Measurements from ENCODE around the gene HSPBP1. TPM values are rescaled to one million over a fixed set of nuclear protein-coding genes. Genes with fewer than 3 reads are reported as not detected.
A peak's percentile ranks its signal among the peaks of the same experiment; 100 is the strongest.

HSPBP1 gene
- polyA plus RNA-seq, 3 donors, result 12.3 to 17.0 (median 15.3) TPM

GRCh38 chr19:55304980-55305379, 25.1 kb upstream of the HSPBP1 start:
- no peaks in the 10 kb centered on the region for H3K27me3 ChIP-seq (ENCODE audit: control insufficient read depth in 2 of 2, insufficient read depth in 2 of 2, low read length in 2 of 2)
- no peaks in the 10 kb centered on the region for H4K20me1 ChIP-seq (ENCODE audit: insufficient read depth, low read length)
- H3K4me3 ChIP-seq (replicated peaks in 1 of 3; ENCODE audit: low read depth in 2 of 3, low read length in 3 of 3), result no peak overlapping the region
- Mint-ChIP-seq H3K27ac (no peak overlapping the region), H3K9me3 (peaks cover 0 to 11% (median 5%) of the 10 kb centered on the region in 7 donors), H3K36me3 (no peaks in the 10 kb centered on the region), H3K4me3 (no peak overlapping the region), H3K27me3 (ENCODE audit: low read depth in 3 of 3) (peaks cover 2 to 5% (median 2%) of the 10 kb centered on the region in 3 donors), H3K4me1 (peaks cover 13% of the 10 kb centered on the region)
- 91% methylated on average over 9 of the region's 14 CpGs for WGBS (ENCODE audit: insufficient coverage)
- H2AFZ ChIP-seq (ENCODE audit: insufficient read depth, low read depth, low read length, poor library complexity, severe bottlenecking), result no peak overlapping the region
- no peak for TF ChIP-seq CTCF (IDR thresholded peaks at IDR 0.05)
- H3K27ac ChIP-seq (ENCODE audit: low read depth in 1 of 2, low read length in 2 of 2), result no peak overlapping the region
- DNase-seq, result no peak
- H3K9ac ChIP-seq (ENCODE audit: insufficient read depth, low read length, poor library complexity, severe bottlenecking), result no peak overlapping the region
- no peak overlapping the region for H3K4me2 ChIP-seq (replicated peaks; ENCODE audit: extremely low read depth, low read length, poor library complexity, severe bottlenecking)
- H3K9me3 ChIP-seq (replicated peaks in 1 of 2; ENCODE audit: control insufficient read depth in 1 of 2, insufficient read depth in 1 of 2, low read length in 2 of 2), result peaks cover 0 to 11% of the 10 kb centered on the region in 2 donors
- intact Hi-C loops (cut with micrococcal nuclease), result loop anchor here (5.0 kb wide), 3 partner anchors 32 to 82 kb away; partner anchors contain the start of genes KMT5C (in 2 of the 2), RPL28 (in 1 of the 2) and TMEM238 (in 1 of the 2)
- H3K79me2 ChIP-seq (ENCODE audit: insufficient read depth, low read length), result no peaks in the 10 kb centered on the region
- no peaks in the 10 kb centered on the region for H3K36me3 ChIP-seq (replicated peaks in 1 of 2; ENCODE audit: control insufficient read depth in 1 of 2, insufficient read depth in 2 of 2, low read length in 2 of 2)
- H3K4me1 ChIP-seq (ENCODE audit: control insufficient read depth in 1 of 2, insufficient read depth in 2 of 2, low read length in 2 of 2), result peaks cover 10 to 12% of the 10 kb centered on the region in 2 donors

DNA sequence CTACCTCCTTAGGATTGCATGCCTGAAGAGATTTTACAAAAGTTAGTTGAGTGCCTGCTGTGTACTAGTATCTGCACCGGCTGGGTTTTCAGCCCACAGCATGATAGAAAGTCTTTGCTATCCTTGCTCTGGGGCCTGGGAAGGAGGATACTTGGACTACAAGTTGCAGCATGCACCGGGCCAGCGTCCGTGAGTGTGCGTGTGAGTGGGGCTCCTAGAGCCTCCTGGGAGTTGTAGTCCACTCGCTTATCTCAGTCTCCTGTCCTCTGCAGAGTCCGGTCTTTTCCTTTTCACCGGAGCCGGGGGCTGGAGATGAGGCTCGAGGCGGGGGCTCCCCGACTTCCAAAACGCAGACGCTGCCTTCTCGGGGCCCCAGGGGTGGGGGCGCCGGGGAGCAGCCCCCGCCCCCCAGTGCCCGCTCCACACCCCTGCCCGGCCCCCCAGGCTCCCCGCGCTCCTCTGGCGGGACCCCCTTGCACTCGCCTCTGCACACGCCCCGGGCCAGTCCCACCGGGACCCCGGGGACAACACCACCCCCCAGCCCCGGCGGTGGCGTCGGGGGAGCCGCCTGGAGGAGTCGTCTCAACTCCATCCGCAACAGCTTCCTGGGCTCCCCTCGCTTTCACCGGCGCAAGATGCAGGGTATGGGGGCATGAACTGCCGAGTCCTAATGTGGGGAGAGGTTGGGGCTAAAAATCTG, 24.5 kb upstream of the HSPBP1 start:
- Histone ChIP-seq H3K79me2 (ENCODE audit: insufficient read depth, low read length) (no peaks in the 10 kb centered on the region), H3K4me2 (replicated peaks; ENCODE audit: extremely low read depth, low read length, poor library complexity, severe bottlenecking) (no peak overlapping the region), H3K4me1 (ENCODE audit: control insufficient read depth in 1 of 2, insufficient read depth in 2 of 2, low read length in 2 of 2) (peaks cover 10 to 12% of the 10 kb centered on the region in 2 donors), H4K20me1 (ENCODE audit: insufficient read depth, low read length) (no peaks in the 10 kb centered on the region), H3K9me3 (replicated peaks in 1 of 2; ENCODE audit: control insufficient read depth in 1 of 2, insufficient read depth in 1 of 2, low read length in 2 of 2) (peaks cover 0 to 6% of the 10 kb centered on the region in 2 donors), H3K27ac (ENCODE audit: low read depth in 1 of 2, low read length in 2 of 2) (no peak overlapping the region), H3K4me3 (replicated peaks in 1 of 3; ENCODE audit: low read depth in 2 of 3, low read length in 3 of 3) (no peak overlapping the region), H3K9ac (ENCODE audit: insufficient read depth, low read length, poor library complexity, severe bottlenecking) (no peak overlapping the region), H3K36me3 (replicated peaks in 1 of 2; ENCODE audit: control insufficient read depth in 1 of 2, insufficient read depth in 2 of 2, low read length in 2 of 2) (no peaks in the 10 kb centered on the region), H3K27me3 (ENCODE audit: control insufficient read depth in 2 of 2, insufficient read depth in 2 of 2, low read length in 2 of 2) (no peaks in the 10 kb centered on the region), H2AFZ (ENCODE audit: insufficient read depth, low read depth, low read length, poor library complexity, severe bottlenecking) (no peak overlapping the region)
- TF ChIP-seq CTCF (IDR thresholded peaks at IDR 0.05), result no peak
- H3K4me1 Mint-ChIP-seq, result peaks cover 13% of the 10 kb centered on the region
- H3K27me3 Mint-ChIP-seq (ENCODE audit: low read depth in 3 of 3), result peaks cover under 1 to 7% (median 2%) of the 10 kb centered on the region in 3 donors
- H3K4me3 Mint-ChIP-seq, result no peak overlapping the region
- DNase-seq, result peak in 1 of 3 donors; percentile 7
- H3K9me3 Mint-ChIP-seq, result peaks cover 0 to 7% (median 2%) of the 10 kb centered on the region in 7 donors
- intact Hi-C loops (cut with micrococcal nuclease), result loop anchor here (5.0 kb wide), 3 partner anchors 33 to 83 kb away; partner anchors contain the start of genes KMT5C (in 2 of the 2), RPL28 (in 1 of the 2) and TMEM238 (in 1 of the 2)
- H3K36me3 Mint-ChIP-seq, result no peaks in the 10 kb centered on the region
- WGBS (ENCODE audit: insufficient coverage), result 96% methylated on average over 35 of the region's 39 CpGs
- H3K27ac Mint-ChIP-seq, result peak overlapping the region in 2 of 7 donors; percentile 6 to 30
